IPS DF 6.9 (cell line): ENCODE results near the gene CEACAM18.

ENCODE experiments used
- DNase-seq: peaks from one replicate; pipeline ENCODE4 v3.0.0-alpha.2; 2013; ENCODE audit warnings: low read depth, low spot score
- H3K27ac ChIP-seq: one replicate; pipeline ENCODE4 v1.5.1; 2013; ENCODE audit warnings: low read length, control low read depth
- H3K27me3 ChIP-seq: 2 replicates; pipeline ENCODE4 v1.6.1; 2013; ENCODE audit warnings: mild to moderate bottlenecking, low read length; ENCODE audit not compliant: control insufficient read depth, insufficient read depth
- H3K36me3 ChIP-seq: 2 replicates; pipeline ENCODE4 v1.6.1; 2013; ENCODE audit warnings: low read length; ENCODE audit not compliant: control insufficient read depth, insufficient read depth
- H3K4me1 ChIP-seq: 2 replicates; pipeline ENCODE4 v1.6.1; 2013; ENCODE audit warnings: low read length; ENCODE audit not compliant: control insufficient read depth, insufficient read depth
- H3K4me3 ChIP-seq: 2 replicates; pipeline ENCODE4 v1.5.1; 2013; ENCODE audit warnings: mild to moderate bottlenecking, low read length
- H3K9me3 ChIP-seq: 2 replicates; pipeline ENCODE4 v1.6.1; 2013; ENCODE audit warnings: low read length, inconsistent platforms; ENCODE audit not compliant: control insufficient read depth, insufficient read depth
- whole genome bisulfite sequencing: extraction: QIAGEN DNeasy Blood & Tissue Kit; methylation state at CpG from one replicate; pipeline ENCODE4 v1.1.7; 2013; ENCODE audit warnings: mixed read lengths, missing lambda C conversion rate; ENCODE audit not compliant: insufficient read length, insufficient coverage; 5-methylcytosine and 5-hydroxymethylcytosine counted together

CEACAM18 gene

GRCh38 chr19:51530616-51531015 is 52.3 kb downstream of the CEACAM18 start:
- H3K4me1 ChIP-seq: peaks cover 4% of the 10 kb centered on the region; the same call in 1 of the 2 replicates
- WGBS: no CpG with 5 or more reads among the region's 8 CpGs
- H3K27ac ChIP-seq: no peak overlapping the region
- no peaks in the 10 kb centered on the region for H3K27me3 ChIP-seq
- H3K4me3 ChIP-seq: no peak overlapping the region
- H3K9me3 ChIP-seq: no peaks in the 10 kb centered on the region
- no peaks in the 10 kb centered on the region for H3K36me3 ChIP-seq
- DNase-seq: no peak

- no CpG with 5 or more reads among the region's 25 CpGs for WGBS
- no peaks in the 10 kb centered on the region for H3K36me3 ChIP-seq
- H3K4me1 ChIP-seq: peaks cover 4% of the 10 kb centered on the region; the same call in 1 of the 2 replicates
- DNase-seq: peak; percentile 11
- H3K4me3 ChIP-seq: no peak within 1 kb of the TSS
- H3K27me3 ChIP-seq: no peaks in the 10 kb centered on the region
- no peaks in the 10 kb centered on the region for H3K9me3 ChIP-seq
- no peak within 1 kb of the TSS for H3K27ac ChIP-seq
Measured at GRCh38 chr19:51531349-51532315, 53.3 kb downstream of the CEACAM18 start, which contains the start of gene SIGLEC6. SIGLEC6 (minus strand) TSS chr19:51531670; CDS start chr19:51531648, 22 bp downstream.

GRCh38 chr19:51535535-51535934 is 57.2 kb downstream of the CEACAM18 start:
- Histone ChIP-seq H3K27ac (no peak overlapping the region), H3K27me3 (no peaks in the 10 kb centered on the region), H3K36me3 (no peaks in the 10 kb centered on the region), H3K9me3 (no peaks in the 10 kb centered on the region), H3K4me1 (peaks cover 4% of the 10 kb centered on the region; the same call in 1 of the 2 replicates), H3K4me3 (no peak overlapping the region)
- WGBS: no CpG with 5 or more reads among the region's 1 CpG
- DNase-seq: no peak

- Histone ChIP-seq H3K36me3 (no peaks in the 10 kb centered on the region), H3K27me3 (no peaks in the 10 kb centered on the region), H3K9me3 (no peaks in the 10 kb centered on the region), H3K4me1 (no peaks in the 10 kb centered on the region), H3K27ac (no peak overlapping the region), H3K4me3 (no peak overlapping the region)
- no peak for DNase-seq
- no CpG with 5 or more reads among the region's 4 CpGs for WGBS
Measured at GRCh38 chr19:51539821-51540366, 61.6 kb downstream of the CEACAM18 start.
